HG03025 (cell line): ENCODE measurements around the gene LRWD1.
"Not testable (repeated sequence)": the region's sequence is repeated elsewhere in the genome, so short reads cannot be mapped to it uniquely, and the experiment has no call there.

ENCODE experiments used
- ATAC-seq: cut with Tn5 transposase; IDR thresholded peaks from one replicate; pipeline ENCODE4 v1.9.1; 2021; ENCODE audit warnings: mild to moderate bottlenecking, moderate library complexity; ENCODE audit not compliant: unreplicated experiment, low FRiP score

The LRWD1 gene

DNA sequence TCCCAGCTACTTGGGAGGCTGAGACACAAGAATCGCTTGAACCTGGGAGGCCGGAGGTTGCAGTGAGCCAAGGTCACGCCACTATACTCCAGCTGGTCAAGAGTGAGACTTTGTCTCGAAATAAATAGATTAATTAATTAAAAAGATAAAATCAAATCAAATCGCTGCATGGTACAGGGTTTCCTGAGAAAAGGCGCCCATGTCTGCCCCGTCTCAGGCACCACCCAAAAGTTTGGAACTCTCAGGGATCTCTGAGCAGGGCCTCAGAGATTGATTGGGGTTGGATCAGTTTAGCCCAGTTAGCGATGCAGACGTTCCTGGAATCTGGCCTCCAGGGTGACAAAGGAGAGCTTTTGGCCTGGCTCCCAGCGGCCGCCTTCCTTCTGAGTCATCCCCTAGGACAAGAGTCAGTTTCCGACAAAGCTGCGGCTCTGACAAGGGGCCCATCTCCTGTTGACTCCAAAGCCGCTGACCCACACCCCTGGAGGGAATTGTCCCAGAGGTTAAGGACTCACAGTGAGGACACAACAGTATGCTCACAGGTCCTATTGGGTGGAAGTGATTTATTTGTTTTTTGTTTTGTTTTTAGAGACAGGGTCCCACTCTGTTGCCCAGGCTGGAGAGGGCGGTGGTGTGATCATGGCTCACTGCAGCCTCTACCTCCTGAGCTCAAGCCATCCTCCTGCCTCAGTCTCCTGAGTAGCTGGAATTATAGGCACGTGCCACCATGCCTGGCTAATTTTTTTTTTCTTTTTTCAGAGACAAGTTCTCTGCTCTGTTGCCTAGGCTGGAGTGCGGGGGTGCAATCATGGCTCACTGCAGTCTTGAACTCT lies 24.6 kb upstream of the LRWD1 start:
- no peak for ATAC-seq

- no peak for ATAC-seq
Observed at GRCh38 chr7:102444961-102445673, 19.7 kb upstream of the LRWD1 start.

DNA sequence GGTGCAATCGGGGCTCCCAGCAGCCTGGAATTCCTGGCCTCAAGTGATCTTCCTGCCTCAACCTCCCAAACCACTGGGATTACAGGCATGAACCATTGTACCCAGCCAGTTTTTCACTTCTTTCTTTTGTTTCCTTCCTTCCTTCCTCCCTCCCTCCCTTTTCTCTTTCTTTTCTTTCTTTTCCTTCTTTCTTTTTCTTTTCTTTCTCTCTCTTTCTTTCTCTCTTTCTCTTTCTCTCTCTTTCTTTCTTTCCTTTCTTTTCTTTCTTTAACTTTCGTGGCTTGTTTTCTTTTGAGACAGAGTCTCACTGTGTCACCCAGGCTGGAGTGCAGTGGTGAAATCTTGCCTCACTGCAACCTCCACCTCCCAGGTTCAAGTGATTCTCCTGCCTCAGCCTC lies 19.1 kb upstream of the LRWD1 start:
- no peak for ATAC-seq

DNA sequence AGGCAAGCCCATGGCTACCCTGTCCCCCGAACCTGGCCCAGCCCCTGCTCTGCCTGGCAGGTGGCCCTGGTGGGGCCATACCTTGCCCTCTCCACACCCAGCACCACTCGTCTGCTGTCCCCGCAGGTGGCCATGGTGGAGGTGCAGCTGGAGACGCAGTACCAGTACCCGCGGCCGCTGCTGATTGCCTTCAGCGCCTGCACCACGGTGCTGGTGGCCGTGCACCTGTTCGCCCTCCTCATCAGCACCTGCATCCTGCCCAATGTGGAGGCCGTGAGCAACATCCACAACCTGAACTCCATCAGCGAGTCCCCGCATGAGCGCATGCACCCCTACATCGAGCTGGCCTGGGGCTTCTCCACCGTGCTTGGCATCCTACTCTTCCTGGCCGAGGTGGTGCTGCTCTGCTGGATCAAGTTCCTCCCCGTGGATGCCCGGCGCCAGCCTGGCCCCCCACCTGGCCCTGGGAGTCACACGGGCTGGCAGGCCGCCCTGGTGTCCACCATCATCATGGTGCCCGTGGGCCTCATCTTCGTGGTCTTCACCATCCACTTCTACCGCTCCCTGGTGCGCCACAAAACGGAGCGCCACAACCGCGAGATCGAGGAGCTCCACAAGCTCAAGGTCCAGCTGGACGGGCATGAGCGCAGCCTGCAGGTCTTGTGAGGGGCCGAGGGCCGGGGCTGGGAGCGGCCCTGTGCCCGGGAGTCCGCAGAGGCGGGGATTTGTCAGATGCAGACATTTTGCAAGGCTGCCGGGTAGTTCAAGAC lies 18.2 kb upstream of the LRWD1 start:
- ATAC-seq, result no peak

GRCh38 chr7:102447311-102447710 lies 17.5 kb upstream of the LRWD1 start:
- no peak for ATAC-seq

- no peak for ATAC-seq
Observed at GRCh38 chr7:102449136-102449535, 15.6 kb upstream of the LRWD1 start.

DNA sequence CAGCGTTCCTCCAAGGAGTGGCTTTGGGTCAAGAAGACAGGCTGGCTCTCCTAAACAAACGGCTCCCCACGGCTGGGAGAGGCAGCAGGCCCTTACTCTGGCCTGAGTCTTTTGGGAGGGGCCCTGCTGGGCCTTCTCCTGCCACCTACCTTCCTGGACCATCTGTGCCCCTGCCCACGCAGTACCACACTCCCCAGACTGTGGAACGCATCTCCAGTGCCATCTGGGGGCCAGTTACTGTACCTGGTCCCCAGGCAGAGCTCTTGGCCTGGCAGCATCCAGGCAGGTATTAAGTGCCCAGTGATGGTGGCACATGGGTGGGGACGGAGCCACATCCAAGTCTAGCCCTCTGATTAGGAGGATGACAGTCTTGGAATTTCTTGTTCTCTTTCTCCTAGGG lies 14.5 kb upstream of the LRWD1 start:
- no peak for ATAC-seq

- no peak for ATAC-seq
Observed at GRCh38 chr7:102451371-102452054, 13.3 kb upstream of the LRWD1 start.

GRCh38 chr7:102452451-102452850 lies 12.3 kb upstream of the LRWD1 start:
- no peak for ATAC-seq

DNA sequence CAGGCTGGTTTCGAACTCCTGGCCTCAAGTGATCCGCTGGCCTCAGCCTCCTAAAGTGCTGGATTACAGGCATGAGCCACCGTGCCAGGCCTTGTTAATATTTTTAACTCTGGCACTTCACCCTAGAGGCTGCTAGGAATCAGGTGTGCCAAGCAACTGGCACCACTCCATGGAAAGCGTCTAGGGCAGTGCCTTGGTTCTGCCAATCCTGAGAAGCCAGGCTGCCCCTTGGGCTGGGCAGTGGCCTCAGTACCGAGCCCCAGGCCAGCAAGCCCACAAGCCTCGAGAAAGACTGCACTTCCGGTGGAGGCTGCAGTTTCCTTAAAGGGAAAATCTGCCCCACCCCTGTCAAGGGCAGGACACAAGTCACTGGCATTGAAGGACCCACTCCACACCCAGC lies 11.5 kb upstream of the LRWD1 start:
- no peak for ATAC-seq

GRCh38 chr7:102454468-102454867 lies 10.3 kb upstream of the LRWD1 start:
- ATAC-seq, result no peak

DNA sequence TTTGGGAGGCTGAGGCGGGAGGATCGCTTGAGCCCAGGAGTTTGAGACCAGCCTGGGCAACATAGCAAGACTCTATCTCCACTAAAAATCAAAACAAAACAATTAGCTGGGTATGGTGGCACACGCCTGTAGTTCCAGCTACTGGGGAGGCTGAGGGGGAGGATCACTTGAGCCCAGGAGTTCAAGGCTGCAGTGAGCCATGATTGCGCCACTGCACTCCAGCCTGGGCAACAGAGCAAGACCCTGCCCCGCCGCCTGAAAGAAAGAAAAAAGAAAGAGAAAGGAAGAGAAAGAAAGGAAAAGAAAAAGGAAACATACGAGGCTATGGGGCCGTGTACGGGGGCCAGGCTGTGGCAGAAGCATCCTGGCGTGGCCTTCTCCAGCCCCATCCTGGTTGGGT lies 9.9 kb upstream of the LRWD1 start:
- not testable (repeated sequence) for ATAC-seq

DNA sequence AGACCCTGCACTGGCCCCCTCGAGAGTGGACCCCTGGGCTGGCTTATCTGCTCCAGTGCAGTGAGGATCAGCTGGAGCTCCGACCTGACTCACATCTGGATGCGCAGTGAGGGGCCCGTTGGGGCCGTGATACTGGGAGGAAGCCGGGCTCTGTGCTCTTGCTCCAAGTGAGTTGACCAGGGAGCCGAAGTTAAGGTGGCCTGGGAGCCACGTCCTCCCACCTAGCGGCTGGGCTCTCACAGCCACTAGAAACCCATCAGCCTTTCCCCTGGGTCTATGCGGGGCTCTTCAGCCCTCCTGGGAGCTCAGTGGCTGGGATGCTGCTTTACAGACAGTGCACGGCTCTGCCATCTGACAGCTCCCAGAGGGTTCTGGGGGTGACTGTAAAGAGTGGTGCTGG lies 9.2 kb upstream of the LRWD1 start:
- ATAC-seq, result no peak

GRCh38 chr7:102456327-102456726 lies 8.5 kb upstream of the LRWD1 start:
- no peak for ATAC-seq

DNA sequence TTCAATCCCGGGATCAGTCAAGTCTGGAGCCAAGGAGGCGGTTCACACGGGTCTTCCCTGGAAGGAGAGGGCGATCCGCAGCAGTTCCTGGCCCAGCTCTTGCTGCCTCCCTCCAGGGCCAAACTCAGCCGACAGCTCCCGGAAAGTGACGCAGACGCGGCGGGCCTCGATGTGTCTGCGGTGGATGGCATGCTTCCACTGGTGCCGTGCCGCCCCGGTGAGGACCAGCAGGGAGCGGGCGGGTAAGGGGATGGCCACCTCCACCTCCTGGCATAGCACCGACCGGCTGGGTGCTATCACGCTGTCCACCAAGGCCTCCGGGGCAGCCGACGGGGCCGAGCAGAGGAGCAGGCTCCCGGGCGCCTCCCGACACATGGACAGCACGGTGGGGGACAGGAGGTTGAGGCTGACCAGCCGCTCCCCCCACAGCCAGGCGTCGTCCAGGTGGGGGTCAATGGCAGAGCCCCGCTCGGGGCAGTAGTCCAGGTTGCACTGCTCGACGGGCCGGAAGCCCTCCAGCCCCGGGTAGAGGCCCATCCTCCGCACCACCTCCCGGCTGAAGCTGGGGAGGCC lies 7.3 kb upstream of the LRWD1 start:
- ATAC-seq, result no peak

DNA sequence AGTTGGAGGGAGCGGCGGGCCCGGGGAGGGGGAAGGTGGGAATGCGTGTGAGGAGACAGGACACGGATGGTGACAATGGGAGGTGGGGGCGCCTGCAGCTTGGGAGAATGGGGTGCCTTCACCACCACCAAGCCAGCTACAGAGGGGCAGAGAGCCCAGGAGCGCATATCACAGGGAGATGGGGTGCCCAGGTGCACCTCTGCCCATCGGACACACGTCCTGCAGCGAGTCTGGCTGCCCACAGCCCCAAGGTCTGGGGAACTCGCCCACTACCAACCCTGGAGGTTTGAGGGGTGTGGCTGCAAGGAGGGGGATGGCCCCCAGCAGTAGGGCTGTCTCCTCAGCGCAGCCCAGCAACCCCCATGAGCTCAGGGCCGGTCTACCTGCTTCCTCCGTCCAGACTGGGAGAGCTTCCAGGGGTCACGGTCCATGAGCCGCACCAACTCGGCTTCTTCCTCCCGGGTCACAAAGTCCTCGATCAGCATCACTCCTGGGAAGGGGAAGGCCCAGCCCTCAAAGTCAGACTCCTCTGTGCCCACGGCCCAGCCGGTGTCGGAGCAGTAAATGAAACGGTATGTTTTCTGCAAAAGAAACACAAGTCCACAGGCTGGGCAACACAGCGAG lies 5.5 kb upstream of the LRWD1 start:
- ATAC-seq, result no peak

DNA sequence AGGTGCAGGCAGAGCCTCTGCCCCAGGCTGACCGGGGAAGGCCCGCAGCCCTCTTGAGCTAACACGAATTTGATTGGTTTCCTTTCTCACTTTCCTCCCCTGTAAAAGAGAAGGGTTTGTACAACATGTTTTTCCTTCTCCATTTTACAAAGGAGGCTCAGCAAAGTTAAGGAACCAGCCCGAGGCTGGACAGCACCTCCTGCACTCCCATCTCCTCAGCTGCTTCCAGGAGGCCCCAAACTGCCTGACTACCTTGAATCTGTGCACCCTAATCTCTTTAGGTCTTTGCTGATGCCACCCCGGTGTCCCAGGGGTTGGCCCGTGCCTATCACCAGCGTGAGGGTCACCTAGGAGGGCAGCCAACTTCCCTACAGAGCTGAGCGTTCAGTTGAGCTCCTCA lies 4.3 kb upstream of the LRWD1 start:
- ATAC-seq, result no peak

GRCh38 chr7:102463841-102464576 lies 775 bp upstream of the LRWD1 start:
- ATAC-seq, result peak; percentile 1

DNA sequence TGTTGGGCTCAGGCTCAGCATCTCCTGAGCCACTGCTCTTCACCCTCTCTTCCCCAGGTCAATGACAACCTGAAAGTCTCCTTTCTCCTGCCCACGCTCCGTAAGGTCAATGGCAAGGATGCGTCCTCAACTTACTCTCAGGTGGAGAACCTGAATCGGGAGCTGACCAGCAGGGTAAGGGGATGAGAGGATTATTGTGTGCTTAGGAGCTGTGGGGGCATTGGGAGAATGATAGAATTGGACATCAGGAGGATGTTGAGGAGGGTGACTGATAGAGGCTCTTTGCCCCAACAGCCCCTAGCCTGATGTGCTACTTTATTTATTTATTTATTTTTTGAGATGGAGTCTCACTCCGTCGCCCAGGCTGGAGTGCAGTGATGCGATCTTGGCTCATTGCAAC lies 1.3 kb downstream of the LRWD1 start:
- no peak for ATAC-seq
